GM10847 (cell line): ENCODE measurements around the gene CIBAR2.

Experiments
- POLR2A ChIP-seq: IDR thresholded peaks from 2 replicates; pipeline ENCODE4 v1.6.1; 2011; ENCODE audit not compliant: insufficient read length; ENCODE audit errors: extremely low read depth

Gene CIBAR2

DNA sequence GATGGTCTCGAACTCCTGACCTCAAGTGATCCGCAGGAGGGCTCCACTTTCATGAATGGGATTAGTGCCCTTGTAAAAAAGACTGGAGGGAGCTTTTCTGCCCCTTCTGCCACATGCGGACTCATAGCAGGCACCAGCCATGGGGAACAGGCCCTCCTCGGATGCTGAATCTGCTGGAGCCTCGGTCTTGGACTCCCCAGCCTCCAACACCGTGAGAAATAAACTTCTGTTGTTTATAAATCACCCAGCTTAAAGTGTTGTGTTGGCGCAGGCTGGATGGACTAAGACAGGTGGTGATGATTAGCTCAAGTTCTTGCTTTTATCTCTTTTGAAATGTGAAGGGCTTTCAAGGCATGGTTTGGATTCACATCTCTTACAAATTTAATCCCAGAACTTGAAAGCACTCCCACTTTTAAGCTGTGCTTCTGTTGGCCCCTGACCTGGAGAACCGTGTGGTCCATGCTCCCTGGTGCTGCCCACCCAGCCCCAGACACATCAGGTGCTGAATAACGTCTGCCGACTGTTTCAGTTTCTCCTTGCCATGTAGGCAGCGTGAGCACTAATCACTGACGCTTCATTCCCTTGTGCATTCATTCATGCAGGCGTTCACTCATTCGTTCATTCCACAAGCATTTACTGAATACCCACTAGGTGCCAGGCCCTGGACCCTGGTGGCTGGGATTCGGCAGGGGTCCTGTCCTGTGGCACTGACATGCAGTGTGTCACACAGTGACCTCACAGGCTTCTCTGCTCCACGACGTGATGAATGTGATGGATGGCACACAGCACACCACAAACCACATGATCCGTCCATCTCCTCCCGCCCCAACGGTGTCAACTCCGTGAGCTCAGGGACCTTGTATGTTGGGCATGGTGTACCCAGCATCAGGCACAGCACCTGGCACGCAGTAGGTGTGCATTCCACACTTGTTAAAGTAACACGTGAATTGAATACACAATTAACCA, 8.9 kb downstream of the CIBAR2 start:
- no peak for TF ChIP-seq POLR2A

DNA sequence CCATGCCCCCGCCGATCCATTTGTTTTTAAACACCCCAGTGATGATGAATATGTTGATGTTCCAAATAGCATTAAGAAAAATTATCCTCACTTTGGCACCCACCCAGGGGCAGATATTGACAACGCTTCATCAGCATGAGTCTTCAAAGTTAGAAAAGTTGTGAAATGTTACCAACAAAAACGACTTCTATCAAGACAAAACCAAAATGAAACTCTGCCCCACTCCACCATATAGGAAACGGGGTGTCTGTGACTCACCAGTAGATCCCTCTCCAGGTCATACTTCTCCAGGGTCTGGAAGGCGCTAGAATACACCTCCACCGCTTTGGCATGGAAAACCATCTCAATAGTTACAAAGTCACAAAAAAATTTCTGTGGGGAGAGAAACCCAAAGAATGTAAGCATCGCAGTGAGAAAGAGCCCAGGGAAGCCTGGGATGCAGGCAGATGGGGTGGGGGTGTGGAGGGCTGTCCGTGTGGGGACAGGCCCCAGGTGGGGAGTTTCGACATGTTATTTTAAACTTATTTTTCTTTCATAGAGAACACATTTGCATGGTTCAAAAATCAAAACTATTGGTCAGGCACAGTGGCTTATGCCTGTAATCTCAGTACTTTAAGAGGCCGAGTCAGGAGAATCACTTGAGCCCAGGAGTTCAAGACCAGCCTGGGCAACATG, 10.2 kb downstream of the CIBAR2 start:
- no peak for TF ChIP-seq POLR2A

DNA sequence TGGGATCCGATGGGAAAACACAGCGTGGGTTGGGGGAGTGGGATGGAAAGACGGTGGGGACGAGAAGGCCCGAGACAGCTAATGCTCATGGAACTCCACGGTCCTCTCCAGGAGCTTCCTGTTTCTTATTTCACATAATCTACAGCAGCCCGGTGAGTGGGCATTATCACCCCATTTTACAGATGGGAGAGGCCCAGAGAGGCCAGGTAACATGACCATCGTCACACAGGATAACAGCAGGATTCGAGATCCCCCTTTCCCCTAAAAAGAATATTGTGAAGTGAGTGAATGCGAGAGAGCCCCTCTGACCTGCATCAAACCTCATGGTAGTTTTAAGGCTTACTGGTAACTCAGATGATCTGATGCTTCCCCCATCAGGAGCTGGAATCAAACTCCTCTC, 12.0 kb downstream of the CIBAR2 start:
- no peak for TF ChIP-seq POLR2A

DNA sequence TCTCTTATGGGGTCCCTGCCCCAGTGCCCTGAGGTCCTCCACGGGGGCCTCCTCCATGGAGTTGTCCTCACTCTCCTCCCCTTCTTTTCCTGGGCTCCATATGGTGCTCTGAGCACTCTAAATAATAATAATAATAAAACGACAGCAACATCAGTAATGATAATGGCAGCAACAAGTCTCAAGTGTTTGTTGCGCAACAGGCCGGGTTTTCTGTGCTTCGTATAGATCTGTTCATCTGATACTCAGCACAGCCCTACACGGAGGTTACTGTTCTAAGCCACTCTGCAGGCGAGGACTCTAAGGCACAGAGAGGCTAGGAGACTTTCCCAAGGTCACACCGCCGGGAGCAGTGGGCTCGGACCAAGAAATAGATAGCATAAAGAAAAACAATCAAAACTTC, 13.7 kb downstream of the CIBAR2 start:
- no peak for TF ChIP-seq POLR2A

DNA sequence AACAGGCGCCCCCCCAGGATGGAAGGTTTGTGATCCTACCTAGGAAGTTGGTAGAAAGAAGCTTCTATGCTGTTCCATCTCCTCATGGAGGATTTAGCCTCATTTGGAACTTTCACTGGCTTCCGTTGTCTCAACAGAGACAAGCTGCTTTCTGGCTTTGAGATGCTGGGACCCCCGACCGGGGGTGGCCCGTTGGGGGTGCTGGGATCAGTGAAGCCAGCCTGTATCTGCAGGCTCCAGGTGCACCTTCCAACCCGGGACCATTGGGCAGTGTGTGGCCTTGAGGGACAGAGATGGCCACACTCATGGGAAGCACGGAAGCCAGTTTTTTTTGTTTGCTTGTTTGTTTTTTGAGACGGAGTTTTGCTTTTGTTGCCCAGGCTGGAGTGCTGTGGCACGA, 15.4 kb downstream of the CIBAR2 start:
- TF ChIP-seq POLR2A, result no peak

DNA sequence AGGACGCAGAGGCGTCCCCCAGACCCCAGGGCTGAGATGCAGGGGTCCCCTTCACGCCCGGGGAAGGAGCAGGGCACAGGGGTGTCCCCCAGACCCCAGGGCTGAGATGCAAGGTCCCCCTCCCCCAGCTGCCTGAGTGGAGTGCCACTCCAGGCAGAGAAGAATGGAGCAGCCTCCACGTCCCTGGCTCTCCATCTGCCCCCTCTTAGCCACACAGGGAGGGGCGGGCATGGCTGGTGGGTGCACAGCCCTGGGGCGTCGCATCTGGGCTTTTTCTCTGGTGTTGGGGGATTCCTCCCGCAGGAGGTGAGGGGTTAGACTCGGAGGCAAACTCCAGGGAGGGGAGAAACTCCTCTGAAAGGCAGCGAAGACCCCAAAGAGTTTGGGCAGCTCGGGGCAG, 17.5 kb downstream of the CIBAR2 start:
- no peak for TF ChIP-seq POLR2A

DNA sequence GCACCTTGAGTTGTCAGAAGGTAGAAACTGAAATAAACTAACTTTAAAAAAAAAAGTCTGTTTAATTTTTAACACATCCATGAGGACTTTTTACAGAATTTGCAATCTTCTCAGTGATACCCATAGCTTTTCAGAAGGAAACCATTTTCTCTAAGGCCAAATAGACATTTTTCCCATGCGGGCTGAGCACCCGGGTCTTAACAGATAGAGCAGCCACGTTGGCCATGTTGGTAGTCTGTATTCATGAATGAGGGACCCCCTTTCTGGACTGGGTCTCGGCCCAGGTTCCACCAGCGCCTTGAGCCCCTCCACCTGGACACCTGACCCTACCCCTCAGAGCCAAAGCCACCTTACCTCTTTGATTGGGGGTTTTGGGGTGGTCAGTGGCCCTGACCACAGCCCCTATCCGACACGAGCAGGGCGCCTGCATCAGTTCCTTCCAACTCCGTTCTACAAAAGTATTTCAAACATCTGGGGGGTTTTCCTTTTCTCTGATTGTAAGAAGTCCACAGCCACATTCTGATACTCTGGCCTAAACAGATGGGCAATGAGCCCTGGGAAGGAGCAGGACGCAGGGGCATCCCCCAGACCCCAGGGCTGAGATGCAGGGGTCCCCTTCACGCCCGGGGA, 18.0 kb downstream of the CIBAR2 start:
- no peak for TF ChIP-seq POLR2A

DNA sequence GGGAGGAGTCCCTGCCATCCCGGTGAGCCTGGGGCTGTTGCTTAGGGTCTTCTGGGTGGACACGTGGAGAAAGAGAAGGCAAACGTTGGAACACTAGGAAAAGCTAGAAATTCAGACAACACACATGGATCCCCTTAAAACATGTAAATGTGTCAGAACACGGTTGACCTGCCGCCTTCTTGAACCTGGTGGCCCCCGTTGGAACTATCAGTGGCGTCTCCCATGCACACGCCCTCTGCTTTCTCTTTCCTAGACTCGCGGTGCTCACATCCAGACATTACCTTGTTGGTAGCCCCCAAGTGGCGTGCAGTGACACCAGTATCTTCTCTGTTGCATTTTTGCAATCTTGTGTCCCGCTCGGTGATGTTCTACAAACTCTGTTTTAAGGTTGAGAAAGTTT, 18.6 kb downstream of the CIBAR2 start:
- TF ChIP-seq POLR2A, result no peak

DNA sequence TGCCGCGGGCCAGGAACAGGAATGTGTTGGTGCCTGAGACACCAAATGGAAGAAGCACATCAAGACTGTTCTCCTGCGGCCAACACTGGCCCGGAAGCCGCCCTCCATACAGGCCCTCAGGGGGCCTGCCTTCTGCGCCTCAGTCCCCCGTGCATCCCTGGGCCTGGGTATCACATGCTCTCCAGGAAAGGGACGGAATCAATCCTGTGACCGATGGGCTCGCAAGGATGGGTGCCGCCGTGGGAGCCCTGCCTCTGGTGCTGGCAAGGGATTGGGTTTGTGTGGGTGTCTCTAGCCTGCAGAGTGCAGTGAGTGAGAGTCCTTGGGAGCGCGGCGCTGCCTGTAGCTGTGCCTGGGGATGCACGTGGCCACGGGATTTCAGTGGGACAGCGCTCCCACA, 19.4 kb downstream of the CIBAR2 start:
- no peak for TF ChIP-seq POLR2A

DNA sequence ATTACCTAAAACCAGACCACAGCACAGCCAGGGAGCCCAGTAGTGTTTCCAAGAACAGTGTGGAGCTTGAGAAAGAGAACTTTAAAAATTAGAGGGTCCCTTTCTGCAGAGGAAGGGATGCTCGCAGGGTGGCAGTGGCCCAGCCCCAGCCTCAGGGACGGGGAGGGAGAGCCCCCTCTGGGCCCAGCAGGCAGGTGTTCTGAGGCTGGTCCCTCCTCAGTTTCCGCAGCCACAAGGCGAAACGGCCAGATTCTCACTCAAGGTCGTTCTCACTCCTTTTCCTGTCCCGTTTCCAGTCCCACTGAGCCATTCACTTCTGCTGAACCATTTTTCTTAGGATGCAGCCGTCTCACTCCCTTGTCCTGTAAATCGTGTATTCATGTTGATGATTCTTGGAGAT, 20.0 kb downstream of the CIBAR2 start:
- no peak for TF ChIP-seq POLR2A

DNA sequence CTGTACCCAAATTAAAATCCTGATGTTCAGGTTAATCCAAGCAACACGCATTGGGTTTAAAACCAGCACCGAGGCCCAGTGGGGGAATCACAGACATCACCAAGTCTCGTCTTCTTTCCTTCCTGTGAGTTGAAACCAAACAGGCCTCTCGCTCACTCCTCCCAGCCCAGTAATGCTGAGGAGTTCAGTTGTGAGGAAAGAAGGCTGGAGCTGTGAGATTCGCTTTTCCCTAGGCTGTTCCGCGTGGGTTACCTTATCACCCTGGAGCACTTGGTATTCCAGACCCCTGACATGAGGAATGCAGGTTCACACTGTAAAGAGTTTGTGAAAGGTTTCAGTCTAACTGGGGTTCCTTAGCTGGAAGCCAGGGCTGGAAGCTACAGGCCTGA, 20.8 kb downstream of the CIBAR2 start:
- no peak for TF ChIP-seq POLR2A

DNA sequence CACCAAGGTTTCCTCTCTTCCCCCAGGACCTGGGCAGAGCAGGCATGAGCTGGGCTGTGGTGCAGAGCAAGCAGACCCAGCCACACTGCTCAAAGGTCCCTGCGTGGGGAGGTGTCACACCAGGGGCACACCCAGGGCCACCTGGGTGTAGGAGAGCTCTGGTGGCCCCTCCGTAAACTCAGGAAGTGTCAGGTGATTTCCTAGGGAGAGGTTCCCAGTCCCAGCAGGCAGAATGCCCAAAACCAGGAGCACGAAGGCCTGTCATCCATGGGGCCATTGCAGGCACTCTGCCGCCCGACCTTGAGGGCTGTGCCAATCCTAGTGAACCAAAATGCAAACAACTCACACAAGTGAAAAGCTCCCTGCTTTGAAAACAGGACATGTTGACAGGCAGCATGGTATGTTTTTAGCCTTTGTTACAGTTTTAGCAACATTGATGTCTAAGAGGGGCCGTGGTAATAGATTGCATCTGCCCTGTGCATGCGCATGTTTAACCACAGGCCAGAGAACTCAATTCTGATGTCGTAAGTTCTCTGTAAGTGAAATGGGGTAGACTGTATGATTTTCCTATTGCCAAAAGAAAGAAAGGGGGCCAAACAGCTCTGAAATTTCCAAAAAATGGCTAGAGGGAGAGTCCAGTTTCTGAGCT, 21.3 kb downstream of the CIBAR2 start:
- no peak for TF ChIP-seq POLR2A

DNA sequence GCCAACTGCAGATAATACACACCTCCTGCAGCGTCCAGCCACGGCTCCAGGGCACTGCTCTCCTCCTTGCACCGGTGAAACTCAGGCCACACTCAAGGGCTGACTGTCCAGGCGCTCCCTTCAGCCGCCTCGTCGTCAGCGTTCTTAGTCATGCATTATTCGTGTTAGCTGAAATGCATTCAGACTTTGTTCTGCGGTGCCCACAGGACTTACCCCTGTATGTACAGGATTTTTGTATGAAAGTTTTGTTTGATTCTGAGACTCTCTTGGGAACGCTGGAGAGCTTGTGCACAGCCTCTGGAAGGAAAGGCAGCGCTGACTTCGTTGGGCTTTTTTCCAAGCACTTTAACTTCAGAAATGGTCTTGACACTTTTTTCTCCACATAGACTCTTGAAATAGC, 22.1 kb downstream of the CIBAR2 start:
- TF ChIP-seq POLR2A, result no peak

DNA sequence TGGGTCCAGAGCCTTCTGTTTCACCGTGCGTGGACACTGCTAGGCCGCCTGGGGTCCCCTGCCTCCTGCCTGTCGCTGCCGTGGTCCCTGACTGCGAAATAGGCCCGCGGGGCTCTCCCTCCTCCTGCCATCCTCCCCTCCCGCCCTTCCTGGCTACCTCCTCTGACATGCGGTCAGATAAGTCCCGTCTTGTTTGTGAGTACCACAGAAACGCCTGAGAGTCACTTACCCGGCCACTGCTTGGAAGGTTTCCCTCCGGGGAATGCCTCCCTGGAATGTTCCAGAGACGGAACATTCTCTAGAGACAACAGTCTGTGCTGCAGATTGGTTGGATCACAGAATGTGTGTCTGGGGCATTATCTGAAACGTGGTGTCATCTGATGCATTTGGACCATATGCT, 22.7 kb downstream of the CIBAR2 start:
- no peak for TF ChIP-seq POLR2A

DNA sequence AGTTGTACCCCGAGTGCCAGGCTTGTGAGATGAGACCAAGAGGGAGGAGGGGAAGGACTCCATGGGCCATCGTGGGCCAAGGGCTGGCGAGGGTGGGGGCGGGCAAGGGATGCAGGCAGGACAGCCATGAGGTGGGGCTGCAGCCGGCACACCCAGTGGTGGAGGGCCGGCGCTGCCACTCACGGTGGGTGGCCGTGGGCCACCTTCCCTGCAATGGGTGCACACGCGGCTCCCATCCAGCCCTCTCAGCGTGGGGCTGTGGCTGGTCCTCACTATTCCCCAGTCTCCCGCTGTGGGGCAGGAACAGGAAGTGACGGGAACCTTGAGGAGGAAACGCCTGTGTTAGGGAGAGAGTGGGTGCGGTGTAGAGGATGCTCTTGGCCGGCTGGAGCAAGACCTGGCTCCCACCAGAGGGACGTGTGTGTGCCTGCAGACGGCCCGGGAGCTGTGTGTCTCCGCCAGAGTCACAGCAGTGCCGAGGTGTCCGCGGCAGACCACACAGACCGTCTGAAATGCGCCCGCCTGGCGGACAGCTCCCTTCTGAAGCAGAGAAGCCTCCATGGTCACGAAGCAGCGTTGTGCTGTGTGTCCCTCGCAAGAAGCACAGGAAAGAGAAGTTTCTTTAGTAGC, 23.6 kb downstream of the CIBAR2 start:
- no peak for TF ChIP-seq POLR2A
